GM19372 (cell line): Measurements from ENCODE around the gene PEX14.
"Not testable (repeated sequence)": the region's sequence is repeated elsewhere in the genome, so short reads cannot be mapped to it uniquely, and the experiment has no call there.

Source experiments
- ATAC-seq: cut with Tn5 transposase; IDR thresholded peaks from one replicate; pipeline ENCODE4 v1.9.1; 2021; ENCODE audit warnings: mild to moderate bottlenecking, low read depth, moderate library complexity; ENCODE audit not compliant: unreplicated experiment

PEX14 gene, protein sequence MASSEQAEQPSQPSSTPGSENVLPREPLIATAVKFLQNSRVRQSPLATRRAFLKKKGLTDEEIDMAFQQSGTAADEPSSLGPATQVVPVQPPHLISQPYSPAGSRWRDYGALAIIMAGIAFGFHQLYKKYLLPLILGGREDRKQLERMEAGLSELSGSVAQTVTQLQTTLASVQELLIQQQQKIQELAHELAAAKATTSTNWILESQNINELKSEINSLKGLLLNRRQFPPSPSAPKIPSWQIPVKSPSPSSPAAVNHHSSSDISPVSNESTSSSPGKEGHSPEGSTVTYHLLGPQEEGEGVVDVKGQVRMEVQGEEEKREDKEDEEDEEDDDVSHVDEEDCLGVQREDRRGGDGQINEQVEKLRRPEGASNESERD

DNA sequence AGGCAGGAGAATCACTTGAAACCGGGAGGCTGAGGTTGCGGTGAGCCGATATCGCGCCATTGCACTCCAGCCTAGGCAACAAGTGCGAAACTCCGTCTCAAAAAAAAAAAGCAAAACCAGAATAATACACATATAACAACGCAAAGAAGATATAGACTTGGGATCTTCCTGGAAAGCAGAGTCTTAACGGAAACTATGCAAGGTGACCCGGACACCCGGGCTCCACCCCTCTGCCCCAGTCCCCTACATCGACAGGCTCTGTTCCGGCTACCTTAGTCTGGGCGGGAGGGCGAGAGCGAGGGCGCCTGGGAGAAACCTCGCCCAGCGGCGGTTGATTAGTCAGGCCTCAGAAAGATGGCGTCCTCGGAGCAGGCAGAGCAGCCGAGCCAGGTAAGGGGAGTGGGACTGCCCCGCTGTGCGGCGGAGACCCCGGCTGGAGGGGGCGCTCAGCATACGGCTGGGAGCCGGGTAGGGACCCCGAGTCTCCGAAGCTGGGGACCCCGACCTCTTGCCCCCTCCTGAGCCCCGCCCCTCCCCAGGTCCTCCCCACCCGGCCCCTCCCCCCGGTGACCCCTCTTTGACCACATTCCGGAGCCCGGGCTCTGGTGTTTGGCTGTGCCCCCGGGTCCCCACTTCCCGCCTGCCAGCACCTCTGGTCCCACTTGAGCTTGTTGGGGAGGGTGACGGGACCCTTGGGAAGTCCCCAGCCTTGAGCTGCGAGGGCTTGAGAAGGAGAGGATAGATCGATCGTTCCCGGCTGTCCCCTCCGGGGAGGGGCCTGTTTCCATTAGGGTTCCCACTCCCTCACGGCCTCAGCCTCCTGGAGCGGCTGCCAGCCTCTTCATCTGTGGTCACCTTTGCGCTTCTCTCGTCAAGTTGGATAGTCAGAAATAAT is at the start of gene PEX14:
Gene PEX14 (plus strand): TSS at position 338 of the 895 bp plus-strand sequence. CDS start 17 bp downstream, at position 355.
- peak; percentile 55 for ATAC-seq

DNA sequence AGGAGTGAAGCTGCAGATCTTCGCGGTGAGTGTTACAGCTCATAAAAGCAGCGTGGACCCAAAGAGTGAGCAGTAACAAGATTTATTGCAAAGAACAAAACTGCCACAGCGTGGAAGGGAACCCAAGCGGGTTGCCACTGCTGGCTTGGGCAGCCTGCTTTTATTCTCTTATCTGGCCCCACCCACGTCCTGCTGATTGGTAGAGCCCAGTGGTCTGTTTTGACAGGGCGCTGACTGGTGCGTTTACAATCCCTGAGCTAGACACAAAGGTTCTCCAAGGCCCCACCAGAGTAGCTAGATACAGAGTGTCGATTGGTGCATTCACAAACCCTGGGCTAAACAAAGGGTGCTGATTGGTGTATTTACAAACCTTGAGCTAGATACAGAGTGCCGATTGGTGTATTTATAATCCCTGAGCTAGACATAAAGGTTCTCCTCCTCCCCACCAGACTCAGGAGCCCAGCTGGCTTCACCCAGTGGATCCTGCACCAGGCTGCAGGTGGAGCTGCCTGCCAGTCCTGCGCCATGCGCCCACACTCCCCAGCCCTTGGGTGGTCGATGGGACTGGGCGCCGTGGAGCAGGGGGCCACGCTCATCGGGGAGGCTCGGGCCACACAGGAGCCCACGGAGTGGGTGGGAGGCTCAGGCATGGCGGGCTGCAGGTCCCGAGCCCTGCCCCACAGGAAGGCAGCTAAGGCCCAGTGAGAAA is 48.8 kb upstream of the PEX14 start:
- not testable (repeated sequence) for ATAC-seq

DNA sequence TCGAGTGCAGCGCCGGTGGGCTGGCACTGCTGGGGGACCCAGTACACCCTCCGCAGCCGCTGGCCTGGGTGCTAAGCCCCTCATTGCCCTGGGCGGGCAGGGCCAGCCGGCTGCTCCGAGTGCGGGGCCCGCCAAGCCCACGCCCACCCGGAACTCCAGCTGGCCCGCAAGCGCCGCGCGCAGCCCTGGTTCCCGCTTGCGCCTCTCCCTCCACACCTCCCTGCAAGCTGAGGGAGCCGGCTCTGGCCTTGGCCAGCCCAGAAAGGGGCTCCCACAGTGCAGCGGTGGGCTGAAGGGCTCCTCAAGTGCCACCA is 48.3 kb upstream of the PEX14 start:
- ATAC-seq: not testable (repeated sequence)

DNA sequence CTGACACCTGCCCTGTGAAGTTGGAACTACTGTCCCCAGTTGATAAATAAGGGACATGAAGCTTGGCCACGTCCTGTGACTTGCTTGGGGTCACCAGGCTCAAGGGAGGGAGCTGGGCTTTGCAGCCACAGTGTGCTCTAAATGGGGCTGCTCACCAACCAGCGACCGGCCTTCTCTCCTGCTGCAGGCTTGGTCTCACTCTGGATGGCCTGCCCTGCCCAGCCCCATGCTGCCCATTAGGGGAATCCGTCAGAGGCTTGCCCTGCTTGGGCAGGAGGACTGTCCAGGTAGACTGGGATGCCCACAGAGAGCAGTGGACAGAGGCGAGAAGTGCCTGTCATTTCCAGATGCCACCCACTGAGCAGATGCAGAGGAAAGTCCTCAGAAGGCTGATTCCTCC is 45.8 kb upstream of the PEX14 start:
- no peak for ATAC-seq

DNA sequence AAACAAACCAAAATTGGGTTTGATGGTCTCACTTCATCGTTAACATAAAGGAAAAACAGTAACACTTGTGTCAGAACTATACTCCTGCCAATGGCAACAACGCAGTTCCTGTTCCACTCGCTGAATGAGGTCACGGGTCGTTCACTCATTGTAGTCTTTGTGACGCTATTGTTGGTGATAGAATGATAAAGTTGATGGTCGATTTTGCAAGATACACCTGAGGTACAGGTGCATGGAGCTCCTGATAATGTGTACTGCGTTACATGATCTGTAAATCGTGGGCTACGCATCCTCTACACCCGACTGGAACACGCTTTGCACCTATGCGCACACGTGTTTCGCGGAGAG is 44.9 kb upstream of the PEX14 start:
- no peak for ATAC-seq

DNA sequence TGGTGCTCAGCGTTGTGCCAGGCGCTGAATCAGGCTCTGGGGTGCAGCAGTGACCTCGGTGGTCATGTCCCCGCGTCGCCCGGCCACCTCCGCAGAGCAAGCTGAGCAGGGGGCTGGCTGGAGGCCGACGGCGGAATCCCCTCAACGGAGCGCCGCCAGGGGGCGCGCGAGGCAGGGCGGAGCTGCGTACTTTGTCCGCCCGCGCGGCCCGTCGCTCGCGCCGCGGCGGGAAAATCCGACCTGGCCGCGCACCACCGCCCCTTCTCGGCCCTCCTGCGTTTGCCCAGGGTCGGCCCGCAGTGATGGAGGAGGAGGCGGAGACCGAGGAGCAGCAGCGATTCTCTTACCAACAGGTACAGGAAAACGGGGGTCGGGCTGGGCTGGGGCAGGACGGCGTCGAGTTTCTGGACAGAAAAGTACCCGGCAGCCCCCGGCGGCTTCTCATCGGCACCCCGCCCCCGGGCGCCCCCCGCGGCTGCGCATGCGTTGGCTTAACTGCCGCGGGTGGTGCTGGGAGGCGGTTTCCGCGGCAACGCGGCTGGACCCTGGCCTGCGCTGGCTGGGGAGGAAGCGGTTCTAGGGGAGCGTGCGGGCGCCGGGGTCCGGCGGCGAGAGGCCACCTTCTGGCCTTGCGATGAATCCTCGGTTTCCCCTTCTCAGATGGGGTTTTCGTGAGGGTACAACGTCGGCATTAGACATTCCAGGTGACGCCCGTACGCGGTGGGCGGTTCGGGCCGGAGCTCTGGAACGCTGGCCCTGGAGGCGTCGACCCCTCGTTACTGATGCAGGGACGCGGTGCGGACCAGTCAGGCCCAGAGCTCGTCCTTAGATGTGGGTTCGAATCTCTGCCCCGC is 44.3 kb upstream of the PEX14 start, which contains the start of gene CENPS:
Gene CENPS (plus strand): TSS at position 218 of the 854 bp plus-strand sequence. CDS start 85 bp downstream, at position 303.
- ATAC-seq: peak; percentile 80

DNA sequence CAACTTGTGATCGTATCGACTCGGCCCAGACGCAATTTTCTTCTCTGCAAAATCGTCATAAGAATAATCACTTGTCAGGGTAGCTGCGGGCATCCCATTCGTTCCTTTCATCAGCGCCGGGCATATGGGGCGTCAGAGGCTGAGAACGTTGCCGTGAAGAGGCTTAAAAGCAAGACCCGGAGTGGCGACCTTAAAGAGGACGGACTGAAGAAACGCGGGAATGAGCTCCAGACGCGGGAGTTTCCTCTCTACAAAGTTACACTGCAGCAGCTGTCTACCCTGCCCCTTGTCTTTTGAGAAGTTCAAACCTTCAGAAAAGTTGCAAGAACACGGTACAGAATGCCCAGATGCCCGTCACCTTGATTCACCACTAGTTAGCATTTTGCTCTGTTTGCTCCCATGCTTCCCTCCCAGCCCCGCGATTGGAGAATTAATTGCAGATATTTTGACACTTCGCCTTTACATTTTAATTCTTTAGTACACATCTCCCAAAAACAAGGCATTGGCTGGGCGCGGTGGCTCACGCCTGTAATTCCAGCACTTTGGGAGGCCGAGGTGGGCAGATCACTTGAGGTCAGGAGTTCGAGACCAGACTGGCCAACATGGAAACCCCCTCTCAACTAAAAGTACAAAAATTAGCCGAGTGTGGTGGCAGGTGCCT is 43.5 kb upstream of the PEX14 start:
- ATAC-seq: no peak

DNA sequence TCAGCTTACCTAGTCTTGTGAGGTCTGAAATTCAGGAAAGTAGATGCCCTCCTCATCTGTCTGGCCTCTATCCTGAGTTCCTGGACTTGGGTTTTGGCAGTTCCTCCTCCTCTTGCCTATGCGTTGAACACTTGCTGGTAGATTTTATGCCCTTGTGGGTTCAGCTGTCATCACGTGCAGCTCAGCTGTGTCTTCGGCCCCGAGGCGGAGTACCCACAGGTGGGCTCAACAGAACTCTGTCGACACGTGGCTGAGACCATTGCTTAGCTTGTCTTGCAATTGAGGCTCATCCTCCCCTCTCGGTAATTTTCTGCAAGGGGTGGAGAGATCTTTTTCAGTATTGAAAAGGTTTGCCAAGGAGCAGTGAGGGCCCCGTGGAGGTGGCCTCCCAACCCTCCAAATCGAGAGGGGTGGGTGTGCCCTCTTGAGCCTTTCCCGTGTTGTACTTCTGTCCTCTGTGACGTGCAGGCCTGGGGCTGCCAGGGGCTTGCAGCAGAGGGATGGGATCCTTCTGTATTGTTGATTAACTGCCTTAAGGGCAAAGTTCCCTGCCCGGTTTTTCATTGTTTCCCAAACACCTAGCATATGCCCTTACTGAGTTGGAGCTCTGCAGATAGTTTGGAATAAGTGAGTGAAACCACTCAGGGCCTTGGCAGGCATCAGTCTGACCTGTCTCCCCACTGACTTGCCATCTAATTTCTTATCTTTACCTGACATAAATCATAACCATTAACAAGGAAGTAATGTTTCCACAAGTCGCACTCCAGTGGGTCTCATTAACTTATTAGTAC is 41.6 kb upstream of the PEX14 start:
- no peak for ATAC-seq

DNA sequence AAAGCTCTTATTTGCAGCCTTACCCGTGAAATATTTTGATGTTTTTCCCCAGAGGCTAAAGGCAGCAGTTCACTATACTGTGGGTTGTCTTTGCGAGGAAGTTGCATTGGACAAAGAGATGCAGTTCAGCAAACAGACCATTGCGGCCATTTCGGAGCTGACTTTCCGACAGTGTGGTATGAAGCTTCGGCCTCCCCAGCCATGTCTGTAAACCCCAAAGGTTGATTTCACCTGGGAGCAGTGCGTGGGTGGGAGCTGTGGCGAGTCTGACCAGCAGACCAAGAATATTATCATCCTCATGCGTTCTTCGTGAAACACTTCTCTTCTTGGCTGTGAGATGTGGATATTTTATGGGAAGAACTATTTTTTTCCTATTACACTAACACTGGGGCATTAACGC is 41.0 kb upstream of the PEX14 start:
- no peak for ATAC-seq

DNA sequence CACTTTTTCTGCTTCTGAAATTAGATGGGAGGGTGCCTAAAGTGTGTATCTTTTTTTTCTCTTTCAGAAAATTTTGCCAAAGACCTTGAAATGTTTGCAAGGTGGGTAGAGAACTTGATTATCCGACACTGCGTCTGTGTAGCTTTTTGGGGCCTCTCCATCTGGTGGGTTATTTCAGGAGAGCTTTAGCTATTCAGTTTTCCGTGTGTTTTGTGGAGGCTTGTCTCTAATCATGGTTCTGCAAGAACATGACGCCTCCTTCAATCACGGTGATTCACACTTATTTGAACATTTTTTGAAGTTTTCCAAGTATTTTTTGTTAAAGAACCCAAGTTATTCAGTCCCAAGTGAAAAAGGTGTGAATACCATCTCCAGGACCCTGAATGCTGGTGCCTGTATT is 40.2 kb upstream of the PEX14 start:
- no peak for ATAC-seq

DNA sequence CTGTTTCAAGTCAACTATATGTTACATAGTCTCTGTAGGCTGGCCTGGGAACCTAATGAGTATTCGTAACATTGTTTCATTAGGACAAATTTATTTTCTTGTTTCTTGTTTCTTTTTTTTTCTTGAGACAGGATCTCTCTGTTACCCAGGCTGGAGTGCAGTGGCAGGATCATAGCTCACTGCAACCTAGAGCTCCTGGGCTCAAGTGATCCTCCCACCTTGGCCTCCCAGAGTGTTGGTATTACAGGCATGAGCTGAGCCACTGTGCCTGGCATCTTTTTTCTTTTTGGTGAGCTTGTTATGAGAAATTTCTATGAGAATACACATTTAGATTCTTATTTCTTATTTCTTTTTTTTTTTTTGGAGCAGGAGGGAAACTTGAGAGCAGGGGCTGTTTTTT is 37.7 kb upstream of the PEX14 start:
- no peak for ATAC-seq

DNA sequence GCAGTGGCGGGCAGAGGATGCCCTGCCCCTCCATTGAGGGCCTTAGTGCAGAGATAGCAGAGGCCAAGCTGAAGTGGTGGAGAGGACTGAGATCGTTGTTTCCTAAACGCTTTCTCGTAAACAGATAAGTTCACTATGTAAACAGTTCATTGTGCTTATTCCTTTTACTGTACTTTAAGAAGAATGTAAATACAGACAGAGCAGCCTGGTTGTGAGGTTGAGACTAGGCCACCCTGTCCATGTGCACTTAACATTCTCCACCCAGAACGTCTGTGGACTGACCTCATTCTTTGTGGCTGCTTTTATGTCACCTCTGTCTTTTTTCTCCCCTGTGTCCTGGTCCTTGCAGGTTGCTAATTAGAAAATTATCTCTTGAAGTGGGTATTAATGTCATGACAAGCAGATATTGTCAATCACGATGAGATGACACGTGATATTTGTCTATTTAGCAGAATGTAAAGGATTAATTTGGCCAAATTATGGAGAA is 36.0 kb upstream of the PEX14 start:
- no peak for ATAC-seq

DNA sequence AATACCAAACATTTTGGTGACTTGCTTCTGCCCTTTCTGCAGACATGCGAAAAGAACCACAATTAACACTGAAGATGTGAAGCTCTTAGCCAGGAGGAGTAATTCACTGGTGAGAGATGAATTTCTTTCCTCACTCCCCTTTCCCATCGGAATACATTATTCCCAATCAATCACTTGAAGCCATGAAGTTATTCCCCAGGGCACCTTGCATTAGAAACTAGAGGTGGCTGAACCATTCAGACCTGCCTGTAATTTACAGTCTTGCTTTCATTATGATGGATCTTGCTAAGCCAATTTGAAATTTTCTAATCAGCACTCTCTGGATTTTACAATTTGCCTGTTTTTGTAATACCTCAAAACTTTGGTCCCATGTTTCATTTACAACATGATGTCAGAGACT is 34.4 kb upstream of the PEX14 start:
- no peak for ATAC-seq

DNA sequence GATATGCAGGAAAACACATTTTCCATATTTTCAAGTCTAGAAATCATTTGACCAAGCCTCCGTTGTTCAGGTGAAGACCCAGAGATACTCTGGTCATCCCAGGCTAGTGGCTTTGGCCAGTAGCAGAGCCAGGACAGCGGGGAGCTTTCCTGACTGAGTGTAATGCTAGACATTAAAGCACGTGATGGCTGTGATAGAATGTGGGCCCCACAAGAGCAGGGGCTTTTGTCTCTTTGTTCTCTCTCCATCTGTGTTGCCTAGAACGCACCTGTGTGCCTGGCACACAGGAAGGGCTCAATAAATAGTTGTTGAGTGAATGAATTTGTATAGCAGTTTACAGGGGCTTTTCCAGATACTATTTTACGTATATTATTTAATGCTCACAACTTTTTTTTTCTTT is 34.0 kb upstream of the PEX14 start:
- no peak for ATAC-seq

DNA sequence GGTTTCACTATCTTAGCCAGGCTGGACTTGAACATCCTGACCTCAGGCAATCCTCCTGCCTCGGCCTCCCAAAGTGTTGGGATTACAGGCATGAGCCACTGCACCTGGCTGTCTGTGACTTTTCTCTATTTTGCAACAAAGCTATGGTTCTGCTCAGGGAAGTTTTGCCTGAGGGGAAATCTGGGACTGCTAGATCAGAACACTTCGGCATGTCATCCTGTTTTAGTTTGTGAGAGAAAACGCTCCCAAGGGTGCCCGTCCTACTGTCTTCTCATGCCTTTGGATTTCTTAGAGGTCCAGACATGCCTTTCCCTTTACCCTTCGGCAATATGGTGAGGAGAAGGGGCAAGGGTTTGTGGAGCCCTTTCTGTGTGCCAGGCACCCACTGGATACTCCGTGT is 30.5 kb upstream of the PEX14 start:
- no peak for ATAC-seq

DNA sequence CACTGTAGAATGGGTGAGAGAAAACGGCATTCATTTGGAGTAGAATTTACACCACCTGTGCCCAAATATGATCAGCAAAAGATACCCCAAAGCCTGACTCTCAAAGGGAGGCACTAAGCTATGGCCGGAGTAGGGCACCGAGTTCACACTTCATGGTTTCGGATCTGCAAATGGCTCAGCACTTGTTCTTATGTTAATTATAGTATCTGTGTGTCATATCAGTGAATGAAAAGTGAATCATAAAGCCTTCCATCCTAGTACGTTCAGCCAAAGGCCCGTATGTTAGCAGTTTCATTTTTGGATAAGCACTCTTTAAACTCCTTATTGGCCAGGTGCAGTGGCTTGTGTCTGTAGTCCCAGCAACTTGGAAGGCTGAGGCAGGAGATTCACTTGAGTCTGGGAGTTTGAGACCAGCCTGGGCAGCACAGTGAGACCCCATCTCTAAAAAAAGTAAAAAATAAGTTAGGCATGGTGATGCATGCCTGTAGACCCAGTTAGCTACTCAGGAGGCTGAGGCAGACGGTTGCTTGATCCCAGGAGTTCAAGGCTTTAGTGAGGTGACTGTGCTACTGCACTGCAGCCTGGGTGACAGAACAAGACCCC is 29.9 kb upstream of the PEX14 start:
- no peak for ATAC-seq

DNA sequence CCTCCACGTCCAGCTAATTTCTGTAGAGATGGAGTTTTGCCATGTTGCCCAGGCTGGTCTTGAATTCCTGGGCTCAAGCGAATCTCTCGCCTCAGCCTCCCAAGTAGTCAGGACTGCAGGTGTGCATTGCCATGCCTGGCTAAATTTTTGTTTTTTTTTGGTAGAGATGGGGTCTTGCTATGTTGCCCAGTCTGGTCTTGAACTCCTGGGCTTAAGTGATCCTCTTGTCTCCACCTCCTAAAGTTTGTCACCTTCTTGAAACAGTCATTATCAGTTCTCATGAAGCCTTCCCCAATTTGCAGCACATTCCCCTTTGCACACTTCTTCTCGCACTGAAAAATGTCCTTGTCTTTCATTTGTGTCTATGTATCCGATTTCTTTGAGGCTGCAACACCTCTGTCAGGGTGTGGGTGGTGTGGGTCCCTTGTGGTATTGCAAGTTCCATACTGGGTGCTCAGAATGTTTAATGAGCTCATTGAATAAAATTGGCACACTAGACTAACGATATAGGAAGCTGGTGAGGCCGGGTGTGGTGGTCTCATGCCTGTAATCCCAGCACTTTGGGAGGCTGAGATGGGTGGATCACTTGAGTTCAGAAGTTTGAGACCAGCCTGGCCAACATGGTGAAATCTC is 27.8 kb upstream of the PEX14 start:
- ATAC-seq: no peak

DNA sequence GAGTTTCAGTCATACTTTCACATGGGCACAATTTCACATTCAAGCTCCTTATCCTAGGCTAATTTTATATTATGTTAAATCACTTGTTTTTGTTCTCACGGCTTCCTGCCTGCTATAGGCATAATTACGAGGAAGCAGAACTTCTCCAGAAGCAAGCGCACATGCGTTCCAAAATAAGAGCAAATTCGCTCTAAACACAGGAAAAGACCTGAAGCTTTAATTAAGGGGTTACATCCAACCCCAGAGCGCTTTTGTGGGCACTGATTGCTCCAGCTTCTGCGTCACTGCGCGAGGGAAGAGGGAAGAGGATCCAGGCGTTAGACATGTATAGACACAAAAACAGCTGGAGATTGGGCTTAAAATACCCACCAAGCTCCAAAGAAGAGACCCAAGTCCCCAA is 25.0 kb upstream of the PEX14 start, which contains the start of gene CORT:
Gene CORT (plus strand): TSS at position 281 of the 400 bp plus-strand sequence. CDS start 193 bp downstream, outside the sequence.
- no peak for ATAC-seq
